MV-4-11 (cell line): Measurements from ENCODE around the gene MIEN1.
"Not testable (repeated sequence)": the region's sequence is repeated elsewhere in the genome, so short reads cannot be mapped to it uniquely, and the experiment has no call there.

ENCODE experiments used
- DNase-seq: peaks from one replicate; lab custom pipeline; 2025; lab: John Stamatoyannopoulos, UW

The MIEN1 gene

GRCh38 chr17:39739885-39740356, 9.6 kb upstream of the MIEN1 start:
- no peak for DNase-seq

- DNase-seq = no peak
These were observed 8.9 kb upstream of the MIEN1 start for GRCh38 chr17:39738983-39739884.

GRCh38 chr17:39738568-39738901, 8.2 kb upstream of the MIEN1 start:
- DNase-seq = no peak

GRCh38 chr17:39737760-39738567, 7.6 kb upstream of the MIEN1 start, which contains the start of gene GRB7:
Gene GRB7 (plus strand): TSS chr17:39737938. CDS start chr17:39742302, 4,364 bp downstream.
- DNase-seq = no peak

GRCh38 chr17:39737206-39737759, 7.0 kb upstream of the MIEN1 start:
- DNase-seq = no peak

- DNase-seq = no peak
These were observed 6.2 kb upstream of the MIEN1 start for GRCh38 chr17:39736319-39737165.

GRCh38 chr17:39735882-39736281, 5.5 kb upstream of the MIEN1 start:
- DNase-seq = no peak

- no peak for DNase-seq
These were observed 2.3 kb upstream of the MIEN1 start for GRCh38 chr17:39732586-39732985.

- no peak for DNase-seq
These were observed 966 bp downstream of the MIEN1 start for GRCh38 chr17:39729280-39729851.

GRCh38 chr17:39727556-39727955, 2.8 kb downstream of the MIEN1 start:
- DNase-seq = no peak

GRCh38 chr17:39726617-39727016, 3.7 kb downstream of the MIEN1 start:
- no peak for DNase-seq

GRCh38 chr17:39725923-39726322, 4.4 kb downstream of the MIEN1 start:
- DNase-seq = not testable (repeated sequence)

- DNase-seq = no peak
These were observed 5.6 kb downstream of the MIEN1 start for GRCh38 chr17:39724731-39725130.

GRCh38 chr17:39722965-39723848, 7.1 kb downstream of the MIEN1 start:
- DNase-seq = no peak

GRCh38 chr17:39722104-39722503, 8.2 kb downstream of the MIEN1 start:
- DNase-seq = no peak

GRCh38 chr17:39719563-39720355, 10.6 kb downstream of the MIEN1 start:
- DNase-seq = no peak

GRCh38 chr17:39717660-39718059, 12.7 kb downstream of the MIEN1 start:
- DNase-seq = no peak

GRCh38 chr17:39716879-39717536, 13.3 kb downstream of the MIEN1 start:
- DNase-seq = no peak
